ENCODE results near the gene GRIN3B.

GRIN3B gene

GRCh38 chr19:952680-953444, 47.4 kb upstream of the GRIN3B start:
- ATAC-seq: no peak
- TF ChIP-seq ZFP3 (CRISPR knock-in tag; IDR thresholded peaks at IDR 0.05) (no peak), ZC3H10 (CRISPR knock-in tag; IDR thresholded peaks at IDR 0.05) (no peak), SNAI2 (CRISPR knock-in tag; IDR thresholded peaks at IDR 0.05) (no peak), PATZ1 (CRISPR knock-in tag; IDR thresholded peaks at IDR 0.05; ENCODE audit: borderline replicate concordance) (no peak), ZNF8 (CRISPR knock-in tag; IDR thresholded peaks at IDR 0.05) (no peak), BACH2 (CRISPR knock-in tag; IDR thresholded peaks at IDR 0.05; ENCODE audit: borderline replicate concordance) (no peak), CSDC2 (CRISPR knock-in tag; IDR thresholded peaks at IDR 0.05) (no peak), ARNTL (CRISPR knock-in tag; IDR thresholded peaks at IDR 0.05; ENCODE audit: borderline replicate concordance, low read depth) (no peak), TSHZ2 (CRISPR knock-in tag; IDR thresholded peaks at IDR 0.05) (no peak), ZNF70 (CRISPR knock-in tag; IDR thresholded peaks at IDR 0.05) (no peak), ESRRG (CRISPR knock-in tag; IDR thresholded peaks at IDR 0.05) (no peak), POU6F1 (CRISPR knock-in tag; IDR thresholded peaks at IDR 0.05; ENCODE audit: borderline replicate concordance, low read depth) (no peak), RARB (CRISPR knock-in tag; IDR thresholded peaks at IDR 0.05) (no peak)

GRCh38 chr19:953445-954271, 46.6 kb upstream of the GRIN3B start:
- TF ChIP-seq ZFP30 (CRISPR knock-in tag; IDR thresholded peaks at IDR 0.05) (no peak), PATZ1 (CRISPR knock-in tag; IDR thresholded peaks at IDR 0.05; ENCODE audit: borderline replicate concordance) (no peak), ZC3H10 (CRISPR knock-in tag; IDR thresholded peaks at IDR 0.05) (no peak), PPARA (CRISPR knock-in tag; IDR thresholded peaks at IDR 0.05; ENCODE audit: borderline replicate concordance) (no peak), ISL1 (CRISPR knock-in tag; IDR thresholded peaks at IDR 0.05) (no peak), SNAI2 (CRISPR knock-in tag; IDR thresholded peaks at IDR 0.05) (no peak), RARB (CRISPR knock-in tag; IDR thresholded peaks at IDR 0.05) (no peak), ESRRG (CRISPR knock-in tag; IDR thresholded peaks at IDR 0.05) (no peak), TCF4 (CRISPR knock-in tag; IDR thresholded peaks at IDR 0.05; ENCODE audit: borderline replicate concordance) (no peak), GLIS3 (CRISPR knock-in tag; IDR thresholded peaks at IDR 0.05) (no peak), CREB5 (CRISPR knock-in tag; IDR thresholded peaks at IDR 0.05; ENCODE audit: low read depth) (no peak), ZNF70 (CRISPR knock-in tag; IDR thresholded peaks at IDR 0.05) (no peak), CSDC2 (CRISPR knock-in tag; IDR thresholded peaks at IDR 0.05) (no peak), CSRNP3 (CRISPR knock-in tag; IDR thresholded peaks at IDR 0.05) (no peak), BACH2 (CRISPR knock-in tag; IDR thresholded peaks at IDR 0.05; ENCODE audit: borderline replicate concordance) (no peak), ARNTL (CRISPR knock-in tag; IDR thresholded peaks at IDR 0.05; ENCODE audit: borderline replicate concordance, low read depth) (no peak), ZFP3 (CRISPR knock-in tag; IDR thresholded peaks at IDR 0.05) (no peak), ZNF565 (CRISPR knock-in tag; conservative IDR thresholded peaks at IDR 0.05; ENCODE audit: low read depth) (no peak)
- ATAC-seq: no peak
